K562 (cell line): ENCODE measurements around the gene ARL16.

Experiments used
- CTCF ChIP-seq, 3 experiments: IDR thresholded peaks in 2 of 3; conservative IDR thresholded peaks in 1 of 3; 2 replicates each; pipeline ENCODE4 v1.5.1; 2011 to 2012; ENCODE audit warnings: low read length in 3 of 3, mild to moderate bottlenecking in 3 of 3, control low read depth in 2 of 3, improper control_type of control experiment in 1 of 3, inconsistent platforms in 1 of 3, low read depth in 1 of 3, mixed read lengths in 1 of 3, moderate library complexity in 1 of 3; ENCODE audit not compliant: insufficient read depth in 2 of 3
- ESRRA ChIP-seq: fragments of 450-650 bp; IDR thresholded peaks from 2 replicates; pipeline ENCODE4 v1.6.1; 2014; ENCODE audit warnings: low read depth, mild to moderate bottlenecking, moderate library complexity, borderline replicate concordance
- EZH2 ChIP-seq: IDR thresholded peaks from 2 replicates; pipeline ENCODE4 v1.6.1; 2012; ENCODE audit warnings: low read depth, mild to moderate bottlenecking, inconsistent platforms, low read length, borderline replicate concordance
- FOS ChIP-seq: IDR thresholded peaks from 3 replicates; pipeline ENCODE4 v1.6.1; 2011; ENCODE audit not compliant: insufficient read length; ENCODE audit errors: extremely low read depth
- FOXK1 ChIP-seq: sonication (generic); formaldehyde crosslinking; IDR thresholded peaks from 2 replicates; pipeline ENCODE4 v1.8.0; 2022; ENCODE audit warnings: missing genetic modification reagents, mild to moderate bottlenecking, borderline replicate concordance
- FOXP1 ChIP-seq: sonication (generic); formaldehyde crosslinking; IDR thresholded peaks from 2 replicates; pipeline ENCODE4 v1.8.0; 2022; ENCODE audit warnings: mild to moderate bottlenecking, missing genetic modification reagents
- MTF1 ChIP-seq: fragments of 250-450 bp; sonication (Bioruptor Pico); IDR thresholded peaks from 2 replicates; pipeline ENCODE4 v1.9.0; 2021; ENCODE audit warnings: moderate library complexity, mild to moderate bottlenecking, inconsistent platforms, borderline replicate concordance
- POLR2AphosphoS5 ChIP-seq: IDR thresholded peaks from 2 replicates; pipeline ENCODE4 v1.6.1; 2011; ENCODE audit warnings: mild to moderate bottlenecking, low read depth, low read length, moderate library complexity; ENCODE audit not compliant: control insufficient read depth, insufficient read depth
- RBM25 ChIP-seq: fragments of 200-400 bp; formaldehyde crosslinking; IDR thresholded peaks from 2 replicates; pipeline ENCODE4 v1.6.1; 2018; ENCODE audit warnings: low read length, low read depth, moderate library complexity; ENCODE audit not compliant: severe bottlenecking
- TCFL5 ChIP-seq: fragments of 250-450 bp; sonication (Bioruptor Pico); conservative IDR thresholded peaks from 2 replicates; pipeline ENCODE4 v1.6.1; 2021; ENCODE audit warnings: mild to moderate bottlenecking, moderate library complexity, matching md5 sums
- ZNF311 ChIP-seq: fragments of 250-450 bp; sonication (Bioruptor Pico); IDR thresholded peaks from 2 replicates; pipeline ENCODE4 v1.4.0; 2020; ENCODE audit warnings: mild to moderate bottlenecking, moderate library complexity
- ZNF589 ChIP-seq: fragments of 200-800 bp; sonication (Bioruptor generic); IDR thresholded peaks from 2 replicates; pipeline ENCODE4 v1.6.1; 2016; ENCODE audit warnings: low read depth, missing genetic modification characterization, missing compliant biosample characterization
- ZZZ3 ChIP-seq: fragments of 450-650 bp; IDR thresholded peaks from 2 replicates; pipeline ENCODE4 v1.6.1; 2016; ENCODE audit warnings: antibody characterized with exemption, mild to moderate bottlenecking, moderate library complexity

DNA sequence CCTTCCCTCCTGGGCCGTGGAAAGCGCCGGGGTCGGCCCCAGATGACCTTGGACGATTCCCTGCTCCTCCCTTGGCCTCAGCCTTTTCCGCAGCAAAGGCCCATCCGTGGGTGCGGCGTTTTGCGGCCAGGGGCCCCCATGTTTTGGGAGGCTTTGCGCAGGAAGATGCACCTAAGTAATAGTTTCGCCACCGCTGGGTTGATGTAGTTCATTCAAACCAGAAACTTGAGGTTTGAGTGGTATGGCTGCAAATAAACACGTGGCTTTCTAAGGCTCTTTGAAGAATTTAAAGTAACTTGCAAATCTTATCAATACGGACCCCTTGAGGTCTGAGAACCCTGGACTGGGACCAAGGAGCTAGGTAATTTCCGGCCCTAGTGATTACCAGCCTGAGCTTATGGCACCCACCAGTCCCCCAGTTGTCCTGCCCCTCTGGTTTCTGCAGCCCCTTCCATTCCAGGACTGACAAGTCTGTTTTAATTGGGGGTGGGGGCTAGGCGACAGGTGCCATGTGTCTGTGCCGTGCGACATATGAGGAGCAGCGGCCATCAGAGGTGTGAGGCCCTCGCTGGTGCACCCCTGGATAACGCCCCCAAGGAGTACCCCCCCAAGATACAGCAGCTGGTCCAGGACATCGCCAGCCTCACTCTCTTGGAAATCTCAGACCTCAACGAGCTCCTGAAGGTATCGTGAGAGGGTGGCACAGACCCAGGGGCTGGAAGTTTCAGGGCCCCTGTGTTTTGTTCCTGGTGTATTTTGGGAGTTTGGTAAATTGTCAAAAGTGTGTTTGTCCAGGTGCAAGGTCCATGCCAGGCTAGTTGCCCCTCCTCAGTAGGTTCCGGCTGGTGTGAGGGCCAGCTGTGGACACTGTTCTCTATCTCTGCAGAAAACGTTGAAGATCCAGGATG, 20.4 kb upstream of the ARL16 start:
- TF ChIP-seq ZNF589 (CRISPR knock-in tag) (no peak), CTCF (IDR thresholded peaks at IDR 0.05 in 2 of 3, conservative IDR thresholded peaks at IDR 0.05 in 1 of 3; ENCODE audit: insufficient read depth in 2 of 3, low read depth in 1 of 3, low read length in 3 of 3) (no peak), POLR2AphosphoS5 (no peak), ESRRA (no peak), TCFL5 (no peak), ZZZ3 (no peak), ZNF311 (CRISPR knock-in tag) (no peak), FOS (no peak), MTF1 (CRISPR knock-in tag) (no peak), RBM25 (no peak), FOXK1 (CRISPR knock-in tag) (no peak), FOXP1 (CRISPR knock-in tag) (no peak), EZH2 (no peak)
